ENCODE measurements around the gene TMEM147. TPM values are rescaled to one million over a fixed set of nuclear protein-coding genes. Genes with fewer than 3 reads are reported as not detected.

TMEM147 gene
- total RNA-seq, 4 donors from 2014 or later: 186 to 202 (median 188) TPM

DNA sequence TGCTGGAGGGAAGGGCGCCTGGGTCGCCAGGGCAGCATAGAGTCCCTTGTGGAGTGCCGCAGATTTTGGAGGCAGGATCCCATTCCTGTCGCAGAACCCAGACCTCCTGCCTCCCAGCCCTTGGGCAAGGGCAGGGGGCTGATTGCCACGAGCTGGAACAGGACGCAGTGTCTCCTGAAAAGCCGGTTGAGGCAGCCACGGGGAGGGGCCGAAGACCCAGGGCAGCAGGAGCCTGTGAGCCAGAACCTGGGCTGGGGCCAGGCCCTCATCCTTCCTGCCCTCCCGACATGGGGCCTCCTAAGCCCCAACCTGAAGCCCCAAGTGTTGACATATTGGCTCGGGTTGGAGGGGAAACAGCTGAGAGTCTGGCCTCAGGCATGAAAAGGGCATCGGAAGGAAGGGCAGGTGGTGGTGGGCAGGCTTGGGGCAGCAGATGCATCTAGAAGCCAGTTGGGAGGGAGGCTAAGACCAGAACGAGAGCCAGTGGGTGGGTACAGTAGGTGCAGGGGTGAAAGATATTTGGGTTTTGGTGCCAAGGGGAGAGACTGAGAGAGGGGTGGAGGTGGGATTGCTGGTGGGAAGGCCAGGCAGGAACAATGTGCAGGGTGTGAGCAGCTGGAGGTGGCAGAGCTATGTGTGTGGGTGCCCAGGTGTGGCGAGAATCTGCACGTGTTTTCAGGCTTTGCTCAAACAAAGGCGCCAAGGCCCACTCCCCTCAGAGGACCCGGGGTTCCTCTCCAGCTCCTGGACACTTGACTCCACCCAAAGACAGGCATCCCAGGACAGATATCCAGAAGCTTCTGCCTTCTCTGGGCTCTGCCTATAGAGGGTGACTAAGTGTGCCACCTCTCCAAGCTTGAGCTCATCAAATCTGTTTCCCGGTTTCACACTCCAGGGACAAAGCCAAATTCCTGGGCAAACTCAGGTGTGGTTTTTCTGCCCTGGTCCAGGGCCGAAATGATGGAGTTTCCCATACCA, 15.9 kb upstream of the TMEM147 start:
- WGBS, 2 donors: 57 to 63% methylated on average over 15 to 19 of the region's 19 CpGs
- Histone ChIP-seq H3K4me1 (peaks cover 0 to 23% of the 10 kb centered on the region in 2 donors), H3K9me3 (no peaks in the 10 kb centered on the region), H3K27me3 (no peaks in the 10 kb centered on the region), H3K27ac (no peak overlapping the region), H3K36me3 (no peaks in the 10 kb centered on the region), H3K4me3 (replicated peaks in 1 of 3) (no peak overlapping the region)
- no peak for TF ChIP-seq POLR2A (IDR thresholded peaks at IDR 0.05)
- TF ChIP-seq, protein P1, sequence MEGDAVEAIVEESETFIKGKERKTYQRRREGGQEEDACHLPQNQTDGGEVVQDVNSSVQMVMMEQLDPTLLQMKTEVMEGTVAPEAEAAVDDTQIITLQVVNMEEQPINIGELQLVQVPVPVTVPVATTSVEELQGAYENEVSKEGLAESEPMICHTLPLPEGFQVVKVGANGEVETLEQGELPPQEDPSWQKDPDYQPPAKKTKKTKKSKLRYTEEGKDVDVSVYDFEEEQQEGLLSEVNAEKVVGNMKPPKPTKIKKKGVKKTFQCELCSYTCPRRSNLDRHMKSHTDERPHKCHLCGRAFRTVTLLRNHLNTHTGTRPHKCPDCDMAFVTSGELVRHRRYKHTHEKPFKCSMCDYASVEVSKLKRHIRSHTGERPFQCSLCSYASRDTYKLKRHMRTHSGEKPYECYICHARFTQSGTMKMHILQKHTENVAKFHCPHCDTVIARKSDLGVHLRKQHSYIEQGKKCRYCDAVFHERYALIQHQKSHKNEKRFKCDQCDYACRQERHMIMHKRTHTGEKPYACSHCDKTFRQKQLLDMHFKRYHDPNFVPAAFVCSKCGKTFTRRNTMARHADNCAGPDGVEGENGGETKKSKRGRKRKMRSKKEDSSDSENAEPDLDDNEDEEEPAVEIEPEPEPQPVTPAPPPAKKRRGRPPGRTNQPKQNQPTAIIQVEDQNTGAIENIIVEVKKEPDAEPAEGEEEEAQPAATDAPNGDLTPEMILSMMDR (IDR thresholded peaks at IDR 0.05): no peak
- no peak for DNase-seq
- intact Hi-C loops (cut with DNase I): no loop called here

DNA sequence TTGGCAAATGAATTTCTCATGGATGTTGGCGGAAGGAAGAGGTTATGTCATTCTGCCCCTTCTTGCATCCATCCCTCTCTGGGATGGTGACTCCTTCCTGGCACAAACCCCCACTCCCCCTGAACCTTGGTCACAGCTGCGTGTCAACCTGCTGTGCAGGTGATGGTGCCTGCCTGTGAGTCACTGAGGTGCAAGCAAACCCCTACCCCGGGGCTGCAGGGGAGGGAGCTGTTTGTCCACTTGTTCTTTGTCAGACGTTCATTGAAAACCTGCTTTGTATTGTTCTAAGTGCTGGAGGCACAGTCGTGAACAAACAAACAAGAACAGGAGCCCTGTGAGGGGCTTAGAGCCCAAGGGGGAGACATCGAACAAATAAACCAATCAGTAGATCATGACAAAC, 14.1 kb upstream of the TMEM147 start:
- Histone ChIP-seq H3K27ac (no peak overlapping the region), H3K4me3 (replicated peaks in 1 of 3) (no peak overlapping the region), H3K27me3 (no peaks in the 10 kb centered on the region), H3K4me1 (peaks cover 0 to 11% of the 10 kb centered on the region in 2 donors), H3K9me3 (no peaks in the 10 kb centered on the region), H3K36me3 (no peaks in the 10 kb centered on the region)
- WGBS, 2 donors: 54 to 56% methylated on average over 6 of the region's 6 CpGs
- no peak for TF ChIP-seq POLR2A (IDR thresholded peaks at IDR 0.05)
- TF ChIP-seq, protein P1 (IDR thresholded peaks at IDR 0.05): no peak
- intact Hi-C loops (cut with DNase I): no loop called here
- no peak for DNase-seq

DNA sequence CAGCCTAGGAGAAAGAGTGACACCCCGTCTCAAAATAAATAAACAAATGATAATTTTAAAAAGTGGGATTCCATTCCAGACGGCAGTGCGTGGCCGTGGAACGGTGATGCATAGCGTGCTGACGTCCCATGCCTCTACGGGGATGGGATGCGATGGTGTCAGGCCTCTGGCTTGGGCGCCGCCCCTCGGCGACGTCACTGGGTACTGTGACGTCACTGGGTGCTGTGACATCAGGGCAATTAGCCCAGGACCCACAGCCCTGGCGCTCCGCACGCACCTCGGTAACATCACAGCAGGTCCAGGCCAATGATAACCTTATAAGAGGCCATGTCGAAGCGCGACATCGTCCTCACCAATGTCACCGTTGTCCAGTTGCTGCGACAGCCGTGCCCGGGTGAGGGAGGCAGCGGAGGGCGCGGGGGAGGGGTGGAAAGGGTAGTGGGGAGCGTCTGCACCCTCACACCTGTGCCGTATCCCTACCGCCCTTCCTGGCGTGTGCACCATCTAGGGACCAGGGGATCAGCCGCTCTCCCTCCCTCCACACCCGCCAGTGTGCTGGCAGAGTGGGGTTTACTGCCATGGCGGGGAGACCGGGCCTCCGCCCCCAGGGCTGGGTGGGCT, 12.1 kb upstream of the TMEM147 start, which contains the start of gene GAPDHS:
GAPDHS (plus strand) TSS at position 256 of the 621 bp plus-strand sequence; CDS start at position 328, 72 bp downstream.
- H3K27me3 ChIP-seq: no peaks in the 10 kb centered on the region
- H3K36me3 ChIP-seq: no peaks in the 10 kb centered on the region
- H3K4me1 ChIP-seq: peaks cover 0 to 11% of the 10 kb centered on the region in 2 donors
- no peaks in the 10 kb centered on the region for H3K9me3 ChIP-seq
- no peak within 1 kb of the TSS for H3K4me3 ChIP-seq (replicated peaks in 1 of 3)
- DNase-seq: no peak
- intact Hi-C loops (cut with DNase I): no loop called here
- 50 to 56% methylated on average over 18 to 38 of the region's 39 CpGs for WGBS, 2 donors
- no peak within 1 kb of the TSS for H3K27ac ChIP-seq
- TF ChIP-seq, protein P1 (IDR thresholded peaks at IDR 0.05): no peak
- TF ChIP-seq POLR2A (IDR thresholded peaks at IDR 0.05): no peak

DNA sequence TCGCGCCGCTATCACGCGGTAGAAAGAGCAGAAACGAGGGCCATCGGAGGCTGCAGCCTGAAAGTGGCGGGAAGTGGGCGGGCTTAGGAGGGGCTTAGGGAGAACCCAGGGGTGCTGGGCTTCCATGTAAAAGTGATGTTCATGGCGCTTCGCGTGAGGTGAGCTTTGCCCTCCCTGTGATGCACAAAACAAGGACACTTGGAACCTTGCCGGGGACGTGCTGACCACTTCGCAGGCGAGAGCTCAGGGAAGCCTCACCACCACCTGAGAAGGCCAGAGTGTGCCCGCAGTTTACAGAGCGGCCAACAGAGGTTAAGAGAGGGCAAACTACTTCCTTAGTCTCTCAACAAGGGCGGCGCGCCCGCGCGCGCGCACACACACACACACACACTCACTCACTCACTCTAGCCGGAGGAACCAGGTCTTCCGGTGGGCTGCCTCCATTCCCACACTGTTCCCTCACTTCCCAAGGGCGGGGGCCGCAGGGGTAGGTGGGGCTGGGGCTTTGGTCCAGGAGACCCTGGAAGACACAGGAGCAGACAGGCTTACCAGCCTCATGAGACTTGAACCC, 11.5 kb upstream of the TMEM147 start:
- no peak overlapping the region for H3K27ac ChIP-seq
- DNase-seq: peak; percentile 77 to 86
- no peaks in the 10 kb centered on the region for H3K27me3 ChIP-seq
- H3K4me1 ChIP-seq: peaks cover 0 to 11% of the 10 kb centered on the region in 2 donors
- WGBS, 2 donors: 7 to 10% methylated on average over 22 to 23 of the region's 30 CpGs
- no peak for TF ChIP-seq POLR2A (IDR thresholded peaks at IDR 0.05)
- TF ChIP-seq, protein P1 (IDR thresholded peaks at IDR 0.05): no peak
- no peaks in the 10 kb centered on the region for H3K36me3 ChIP-seq
- no peak overlapping the region for H3K4me3 ChIP-seq (replicated peaks in 1 of 3)
- intact Hi-C loops (cut with DNase I): no loop called here
- H3K9me3 ChIP-seq: no peaks in the 10 kb centered on the region
